ENCODE measurements around the gene IGSF1. TPM values are rescaled to one million over a fixed set of nuclear protein-coding genes. Genes with fewer than 3 reads are reported as not detected.
A peak's percentile ranks its signal among the peaks of the same experiment; 100 is the strongest.

The IGSF1 gene
- total and polyA plus RNA-seq, 2 donors from 2014 or later, result 1.4 to 2.0 TPM

DNA sequence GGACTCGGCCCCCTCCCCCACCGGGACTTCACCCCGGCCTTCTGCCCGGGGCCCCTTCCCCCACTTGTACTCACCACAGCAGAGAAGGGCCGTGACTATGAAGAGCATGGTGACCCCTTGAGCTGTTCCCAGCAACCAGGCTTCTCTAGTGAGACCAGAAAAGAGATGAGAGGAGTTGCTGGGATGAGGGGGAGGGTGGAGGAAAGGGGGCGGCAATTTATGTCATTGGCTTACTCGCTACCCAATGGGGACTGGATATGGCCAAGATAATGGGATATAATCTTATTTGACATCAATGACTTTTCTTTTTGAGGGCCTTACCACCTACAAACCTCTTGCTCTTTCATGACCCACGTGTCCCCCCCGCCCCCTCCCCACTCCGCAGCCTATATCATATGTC, 9.9 kb downstream of the IGSF1 start:
- Histone ChIP-seq H3K4me1 (ENCODE audit: control insufficient read depth in 2 of 3, insufficient read depth in 2 of 3, low read depth in 1 of 3, low read length in 3 of 3) (no peaks in the 10 kb centered on the region), H3K4me3 (ENCODE audit: low read length in 3 of 3) (no peak overlapping the region), H3K27ac (ENCODE audit: low read depth in 2 of 2, low read length in 2 of 2) (no peak overlapping the region), H3K9me3 (ENCODE audit: control insufficient read depth in 2 of 3, insufficient read depth in 1 of 3, low read length in 3 of 3) (no peaks in the 10 kb centered on the region), H3K9ac (ENCODE audit: low read length in 3 of 3) (no peak overlapping the region), H3K27me3 (ENCODE audit: control insufficient read depth, insufficient read depth, low read length) (peaks cover 2% of the 10 kb centered on the region), H3K36me3 (ENCODE audit: control insufficient read depth in 2 of 3, insufficient read depth in 3 of 3, low read length in 3 of 3) (no peaks in the 10 kb centered on the region)
- DNase-seq (no peak), FAIRE-seq (no peak)
- TF ChIP-seq, protein P1, sequence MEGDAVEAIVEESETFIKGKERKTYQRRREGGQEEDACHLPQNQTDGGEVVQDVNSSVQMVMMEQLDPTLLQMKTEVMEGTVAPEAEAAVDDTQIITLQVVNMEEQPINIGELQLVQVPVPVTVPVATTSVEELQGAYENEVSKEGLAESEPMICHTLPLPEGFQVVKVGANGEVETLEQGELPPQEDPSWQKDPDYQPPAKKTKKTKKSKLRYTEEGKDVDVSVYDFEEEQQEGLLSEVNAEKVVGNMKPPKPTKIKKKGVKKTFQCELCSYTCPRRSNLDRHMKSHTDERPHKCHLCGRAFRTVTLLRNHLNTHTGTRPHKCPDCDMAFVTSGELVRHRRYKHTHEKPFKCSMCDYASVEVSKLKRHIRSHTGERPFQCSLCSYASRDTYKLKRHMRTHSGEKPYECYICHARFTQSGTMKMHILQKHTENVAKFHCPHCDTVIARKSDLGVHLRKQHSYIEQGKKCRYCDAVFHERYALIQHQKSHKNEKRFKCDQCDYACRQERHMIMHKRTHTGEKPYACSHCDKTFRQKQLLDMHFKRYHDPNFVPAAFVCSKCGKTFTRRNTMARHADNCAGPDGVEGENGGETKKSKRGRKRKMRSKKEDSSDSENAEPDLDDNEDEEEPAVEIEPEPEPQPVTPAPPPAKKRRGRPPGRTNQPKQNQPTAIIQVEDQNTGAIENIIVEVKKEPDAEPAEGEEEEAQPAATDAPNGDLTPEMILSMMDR (IDR thresholded peaks at IDR 0.05; ENCODE audit: borderline replicate concordance, extremely low read depth, insufficient read depth), result no peak
- intact Hi-C loops (cut with DNase I), result no loop called here

DNA sequence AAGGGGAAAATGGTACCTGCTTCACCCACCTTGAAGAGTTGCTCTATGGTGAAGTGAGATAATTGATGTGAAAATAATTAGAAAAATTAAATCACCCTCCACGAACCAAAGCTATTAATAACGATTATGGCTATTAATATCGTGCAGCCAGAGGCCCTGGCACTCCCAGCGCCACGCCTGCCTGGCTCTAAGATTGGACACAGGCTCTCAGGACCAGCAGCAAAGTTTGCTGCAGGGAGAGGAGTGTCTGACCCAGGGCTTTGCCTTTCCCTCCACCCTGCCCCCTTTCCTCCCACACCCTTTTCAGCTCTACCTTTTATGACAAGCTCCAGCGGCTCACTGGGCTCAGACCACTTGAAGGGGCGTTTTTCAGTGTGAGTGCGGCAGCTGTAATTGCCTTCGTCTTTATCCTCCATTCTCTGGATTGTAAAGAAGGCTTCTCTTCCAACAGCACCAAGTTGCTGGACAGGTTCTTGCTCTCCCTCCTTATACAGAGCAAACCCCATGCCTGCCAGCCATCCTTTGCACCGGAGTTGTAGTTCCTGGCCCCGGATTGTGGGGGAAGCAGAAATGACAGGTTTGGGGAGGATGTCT, 11.5 kb downstream of the IGSF1 start:
- FAIRE-seq, result no peak
- Histone ChIP-seq H3K27me3 (ENCODE audit: control insufficient read depth, insufficient read depth, low read length) (peaks cover 2% of the 10 kb centered on the region), H3K4me1 (ENCODE audit: control insufficient read depth in 2 of 3, insufficient read depth in 2 of 3, low read depth in 1 of 3, low read length in 3 of 3) (no peaks in the 10 kb centered on the region), H3K9ac (ENCODE audit: low read length in 3 of 3) (no peak overlapping the region), H3K27ac (ENCODE audit: low read depth in 2 of 2, low read length in 2 of 2) (no peak overlapping the region), H3K9me3 (ENCODE audit: control insufficient read depth in 2 of 3, insufficient read depth in 1 of 3, low read length in 3 of 3) (no peaks in the 10 kb centered on the region), H3K36me3 (ENCODE audit: control insufficient read depth in 2 of 3, insufficient read depth in 3 of 3, low read length in 3 of 3) (no peaks in the 10 kb centered on the region), H3K4me3 (ENCODE audit: low read length in 3 of 3) (no peak overlapping the region)
- DNase-seq, result peak in 3 of 5 donors; percentile 20 to 23 (median 21)
- intact Hi-C loops (cut with DNase I), result no loop called here
- TF ChIP-seq, protein P1 (IDR thresholded peaks at IDR 0.05; ENCODE audit: borderline replicate concordance, extremely low read depth, insufficient read depth), result no peak

DNA sequence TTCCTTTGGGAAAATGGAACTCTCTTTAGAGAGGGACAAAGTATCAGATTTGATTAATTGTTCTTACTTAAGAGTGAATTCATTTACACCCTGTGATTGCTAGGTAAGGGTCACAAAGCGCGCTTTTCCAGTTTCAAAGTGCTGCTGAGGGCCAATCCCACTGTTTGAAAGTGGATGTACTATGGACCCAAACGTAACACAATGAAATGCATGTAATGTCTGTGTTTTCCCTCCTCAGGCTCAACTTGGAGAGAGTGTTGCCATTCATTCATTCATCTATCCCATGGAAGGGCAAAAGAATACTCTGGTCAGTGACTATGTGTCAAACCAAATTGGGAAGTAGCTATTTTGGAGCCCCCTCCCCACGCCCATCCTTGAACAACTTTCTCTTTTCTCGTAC, 16.1 kb downstream of the IGSF1 start:
- Histone ChIP-seq H3K27me3 (ENCODE audit: control insufficient read depth, insufficient read depth, low read length) (no peaks in the 10 kb centered on the region), H3K9me3 (ENCODE audit: control insufficient read depth in 2 of 3, insufficient read depth in 1 of 3, low read length in 3 of 3) (no peaks in the 10 kb centered on the region), H3K36me3 (ENCODE audit: control insufficient read depth in 2 of 3, insufficient read depth in 3 of 3, low read length in 3 of 3) (no peaks in the 10 kb centered on the region), H3K27ac (ENCODE audit: low read depth in 2 of 2, low read length in 2 of 2) (no peak overlapping the region), H3K9ac (ENCODE audit: low read length in 3 of 3) (no peak overlapping the region), H3K4me3 (ENCODE audit: low read length in 3 of 3) (no peak overlapping the region), H3K4me1 (ENCODE audit: control insufficient read depth in 2 of 3, insufficient read depth in 2 of 3, low read depth in 1 of 3, low read length in 3 of 3) (no peaks in the 10 kb centered on the region)
- TF ChIP-seq, protein P1 (IDR thresholded peaks at IDR 0.05; ENCODE audit: borderline replicate concordance, extremely low read depth, insufficient read depth), result no peak
- intact Hi-C loops (cut with DNase I), result no loop called here
- FAIRE-seq (no peak), DNase-seq (no peak)

DNA sequence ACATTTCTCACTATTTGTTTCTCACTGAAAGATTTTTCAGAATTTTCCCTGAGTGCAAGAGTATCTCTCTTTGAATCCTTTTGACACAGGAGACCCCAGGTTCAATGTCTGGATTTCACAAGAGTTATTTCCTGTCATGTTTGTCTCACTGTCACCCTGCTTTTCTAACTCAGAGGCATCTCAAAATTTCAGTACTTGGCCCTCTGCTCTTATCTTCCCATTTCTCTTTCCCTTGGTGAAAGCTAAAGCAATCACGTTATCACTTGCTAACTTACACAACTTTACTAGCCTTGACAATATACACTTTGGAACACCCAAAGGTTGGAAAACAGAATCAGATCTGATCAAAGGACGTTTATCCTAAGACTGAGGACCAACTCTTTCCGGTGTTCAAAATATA, 17.3 kb downstream of the IGSF1 start:
- H3K9ac ChIP-seq (ENCODE audit: low read length in 3 of 3), result no peak overlapping the region
- intact Hi-C loops (cut with DNase I), result no loop called here
- H3K4me3 ChIP-seq (ENCODE audit: low read length in 3 of 3), result no peak overlapping the region
- FAIRE-seq, result no peak
- no peaks in the 10 kb centered on the region for H3K27me3 ChIP-seq (ENCODE audit: control insufficient read depth, insufficient read depth, low read length)
- DNase-seq, result no peak
- no peaks in the 10 kb centered on the region for H3K36me3 ChIP-seq (ENCODE audit: control insufficient read depth in 2 of 3, insufficient read depth in 3 of 3, low read length in 3 of 3)
- TF ChIP-seq, protein P1 (IDR thresholded peaks at IDR 0.05; ENCODE audit: borderline replicate concordance, extremely low read depth, insufficient read depth), result no peak
- no peaks in the 10 kb centered on the region for H3K9me3 ChIP-seq (ENCODE audit: control insufficient read depth in 2 of 3, insufficient read depth in 1 of 3, low read length in 3 of 3)
- H3K4me1 ChIP-seq (ENCODE audit: control insufficient read depth in 2 of 3, insufficient read depth in 2 of 3, low read depth in 1 of 3, low read length in 3 of 3), result no peaks in the 10 kb centered on the region
- H3K27ac ChIP-seq (ENCODE audit: low read depth in 2 of 2, low read length in 2 of 2), result no peak overlapping the region
